Stimulated activated CD4-positive, alpha-beta T cell treated with anti-CD3 and anti-CD28 coated beads, TNF-alpha, amount 100 ng/mL, for 48 hours (primary cell): Measurements from ENCODE around the gene KCNK16.

Source experiments
- DNase-seq, 3 donors: peaks; one replicate each; pipeline ENCODE4 v3.0.0-alpha.2; 2020; ENCODE audit warnings: low read depth in 3 of 3

Gene KCNK16

DNA sequence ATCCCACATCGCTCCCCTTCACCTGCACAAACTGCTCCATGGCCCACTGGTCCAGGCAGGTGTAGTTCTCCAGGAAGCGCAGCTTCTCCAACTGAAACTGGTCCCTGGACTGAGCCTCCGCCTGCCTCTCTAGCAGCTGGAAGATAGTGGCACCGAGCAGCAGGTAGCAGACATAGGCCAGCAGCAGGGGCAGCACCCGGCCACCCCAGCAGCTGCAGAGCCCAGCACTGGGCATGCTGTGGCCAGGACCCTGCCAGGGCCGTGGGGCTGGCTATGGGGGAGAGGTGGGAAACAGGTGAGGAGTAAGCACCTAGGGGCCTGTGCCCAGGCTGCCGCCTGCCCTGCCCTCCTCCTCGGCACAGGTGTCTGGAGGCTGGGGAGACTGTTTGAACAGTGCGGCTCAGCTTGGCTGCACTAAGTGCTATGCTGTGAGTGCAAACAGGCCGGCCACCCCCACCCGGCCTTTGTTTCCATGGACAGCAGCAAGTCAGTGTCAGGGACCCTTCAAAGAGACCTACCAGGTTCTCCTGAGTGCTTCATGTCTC, at the start of gene KCNK16:
TSS of gene KCNK16 (minus strand) at position 397 of the 545 bp plus-strand sequence. CDS start at position 235, 162 bp downstream.
- no peak for DNase-seq

DNA sequence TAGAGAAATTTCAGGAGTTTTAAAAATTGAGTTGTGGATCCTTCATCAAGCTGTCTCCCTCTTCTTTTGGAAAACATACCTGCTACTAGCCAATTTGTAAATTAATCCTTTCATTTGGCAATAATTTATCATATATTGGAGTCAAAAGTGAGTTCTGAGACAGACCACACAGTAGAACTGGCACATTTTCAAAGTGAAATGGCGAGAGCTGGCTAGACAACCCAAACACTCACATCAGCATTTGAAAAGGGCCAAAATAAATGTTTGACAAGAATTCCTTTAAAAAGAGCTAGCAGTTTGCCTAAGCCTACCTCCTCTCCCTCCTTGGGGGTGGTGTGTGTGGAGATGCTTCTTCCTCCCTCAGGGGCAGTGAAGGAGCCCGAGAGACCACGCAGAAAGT, 47.9 kb upstream of the KCNK16 start:
- no peak for DNase-seq

- DNase-seq = no peak
Measured at GRCh38 chr6:39369987-39370386, 47.5 kb upstream of the KCNK16 start.

- DNase-seq = no peak
Measured at GRCh38 chr6:39367700-39368099, 45.2 kb upstream of the KCNK16 start.

GRCh38 chr6:39366931-39367618, 44.6 kb upstream of the KCNK16 start:
- no peak for DNase-seq

GRCh38 chr6:39365281-39366074, 43.0 kb upstream of the KCNK16 start:
- no peak for DNase-seq

DNA sequence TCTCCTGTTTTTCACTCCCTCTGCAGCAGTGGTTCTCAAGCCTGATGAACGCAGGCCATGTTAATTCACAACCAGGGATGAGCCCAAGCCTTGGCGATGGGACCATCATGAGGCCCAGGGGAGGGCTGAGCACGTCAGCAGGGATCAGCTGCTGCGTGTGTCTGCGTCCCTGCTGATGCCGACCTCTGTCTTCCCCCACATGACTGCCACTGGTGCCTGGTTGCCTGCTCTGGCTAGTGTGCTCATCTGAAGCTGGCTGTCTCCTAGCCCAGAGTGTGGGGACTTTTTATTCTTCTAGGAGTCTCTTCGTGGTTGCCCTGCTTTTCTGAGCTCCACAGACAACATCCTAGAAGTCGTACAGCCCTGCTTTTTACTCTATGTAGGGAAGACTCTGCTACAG, 40.8 kb upstream of the KCNK16 start:
- DNase-seq = no peak

GRCh38 chr6:39362487-39362865, 40.0 kb upstream of the KCNK16 start:
- no peak for DNase-seq

- peak; percentile 17 to 40 (median 35) for DNase-seq
Measured at GRCh38 chr6:39361657-39362486, 39.4 kb upstream of the KCNK16 start.

GRCh38 chr6:39360378-39360777, 37.9 kb upstream of the KCNK16 start:
- no peak for DNase-seq

DNA sequence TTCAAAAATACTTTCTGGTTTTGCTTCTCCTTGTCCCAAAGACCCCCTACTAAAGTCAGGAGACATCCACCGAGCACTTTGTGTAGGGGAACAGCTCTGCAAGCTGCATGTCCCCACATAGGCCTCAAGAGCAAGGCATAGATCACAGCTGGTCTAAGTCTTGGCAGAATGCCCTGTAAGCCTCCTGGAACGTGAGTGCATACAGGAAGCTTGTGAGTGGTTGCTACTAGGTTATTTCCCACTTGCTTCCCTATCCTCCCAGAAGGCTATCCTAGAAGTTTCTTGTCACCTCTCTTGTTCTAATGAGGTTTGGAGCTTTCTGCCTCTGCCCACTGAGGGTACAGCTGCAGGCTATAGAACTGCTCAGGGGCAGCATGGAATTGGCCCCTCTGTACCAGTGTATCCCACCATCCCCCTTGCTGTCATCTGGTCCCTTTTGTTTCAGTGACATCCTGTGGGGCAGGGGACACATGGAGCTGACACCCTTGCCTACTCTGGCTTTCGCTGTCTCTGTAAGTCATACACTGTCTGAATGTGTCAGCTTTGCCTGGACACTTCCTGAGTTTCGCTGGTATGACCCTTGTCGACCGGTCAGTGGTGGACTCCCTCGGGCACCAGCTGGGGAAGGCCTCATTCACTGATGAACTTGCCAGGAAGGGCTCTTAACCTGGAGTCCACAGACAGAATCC, 35.6 kb upstream of the KCNK16 start:
- no peak for DNase-seq

- no peak for DNase-seq
Measured at GRCh38 chr6:39353698-39354315, 31.3 kb upstream of the KCNK16 start.

DNA sequence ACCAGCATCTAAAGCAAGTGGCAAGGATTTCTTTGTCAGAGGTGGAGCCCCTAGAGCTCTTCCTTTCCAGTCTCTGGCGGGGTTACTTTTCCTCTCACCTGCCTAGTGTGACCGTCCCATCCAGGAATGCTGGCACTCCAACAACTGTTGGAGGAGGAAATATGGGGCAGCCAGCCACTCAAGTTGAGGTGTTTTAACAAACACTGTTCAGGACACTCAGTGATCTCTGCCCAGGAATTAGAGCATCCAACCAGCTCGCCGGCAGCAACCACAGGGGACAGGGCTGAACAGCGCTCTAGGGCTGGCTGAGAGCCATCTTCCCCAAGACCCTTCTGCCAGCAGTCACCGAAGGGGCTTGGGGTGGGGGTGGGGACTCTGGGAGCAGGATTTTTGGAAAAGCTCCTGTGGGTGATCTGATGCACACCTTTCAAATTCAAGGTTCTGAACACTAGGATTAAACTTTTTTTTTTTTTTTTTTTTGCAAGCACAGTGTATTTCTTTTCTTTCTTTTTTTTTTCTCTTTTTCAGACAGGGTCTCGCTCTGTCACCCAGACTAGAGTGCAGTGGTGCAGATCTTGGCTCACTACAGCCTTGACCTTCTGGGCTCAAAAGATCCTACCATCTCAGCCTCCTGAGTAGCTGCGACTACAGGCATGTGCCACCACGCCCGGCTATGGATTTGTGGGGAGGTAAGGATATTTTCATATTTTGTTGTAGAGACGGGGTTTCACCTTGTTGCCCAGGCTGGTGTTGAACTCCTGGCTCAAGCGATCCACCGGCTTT, 28.4 kb upstream of the KCNK16 start:
- no peak for DNase-seq

- no peak for DNase-seq
Measured at GRCh38 chr6:39348740-39349139, 26.2 kb upstream of the KCNK16 start.

- DNase-seq = peak; percentile 19 to 36 (median 19)
Measured at GRCh38 chr6:39347906-39348585, 25.5 kb upstream of the KCNK16 start.

DNA sequence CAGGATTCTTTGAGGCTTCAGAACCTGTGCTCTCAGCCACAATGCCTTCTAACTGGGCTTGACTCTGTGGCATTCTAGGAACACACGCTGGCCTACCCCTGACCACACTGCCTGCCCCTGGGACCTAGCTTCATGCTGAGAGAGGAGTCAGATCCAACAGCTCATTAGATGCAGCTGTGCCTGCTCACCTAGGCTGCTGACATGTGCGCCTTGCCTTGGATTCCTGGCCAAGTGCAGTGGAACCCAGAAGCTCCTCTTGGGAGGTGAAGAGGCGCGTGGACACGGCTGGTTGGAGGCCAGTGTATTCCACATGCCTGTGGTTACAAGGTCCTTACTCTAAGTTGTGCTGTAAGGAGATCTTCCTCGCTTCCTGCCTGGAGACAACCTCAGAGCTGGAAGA, 24.7 kb upstream of the KCNK16 start:
- DNase-seq = no peak

- no peak for DNase-seq
Measured at GRCh38 chr6:39344821-39345280, 22.3 kb upstream of the KCNK16 start.

GRCh38 chr6:39343396-39343870, 20.9 kb upstream of the KCNK16 start:
- no peak for DNase-seq

GRCh38 chr6:39342692-39343395, 20.3 kb upstream of the KCNK16 start:
- DNase-seq = no peak
